NCI-H1930 (cell line): ENCODE measurements around the gene WASF1.
"Not testable (repeated sequence)": the region's sequence is repeated elsewhere in the genome, so short reads cannot be mapped to it uniquely, and the experiment has no call there.

Experiments
- DNase-seq, 2 experiments: peaks; one replicate each; lab custom pipeline; 2025; lab: John Stamatoyannopoulos, UW

WASF1 gene

DNA sequence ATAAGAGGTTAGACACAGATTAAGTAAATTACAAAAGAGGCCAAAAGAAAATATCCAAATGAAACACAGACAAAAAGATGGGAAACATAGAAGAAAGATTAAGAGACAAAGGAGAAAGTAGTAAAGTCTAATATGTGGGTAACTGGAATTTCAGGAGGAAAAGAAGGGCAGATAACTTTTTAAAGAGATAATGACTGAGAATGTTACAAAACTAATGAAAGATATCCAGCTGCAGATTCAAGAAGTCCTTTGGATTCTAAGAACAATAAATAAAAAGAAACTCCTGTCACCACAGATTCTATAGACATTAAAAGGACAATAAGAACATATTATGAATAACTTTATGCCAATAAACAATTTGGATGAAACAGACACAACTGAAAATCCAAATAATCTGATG lies 90.1 kb downstream of the WASF1 start:
- no peak for DNase-seq

DNA sequence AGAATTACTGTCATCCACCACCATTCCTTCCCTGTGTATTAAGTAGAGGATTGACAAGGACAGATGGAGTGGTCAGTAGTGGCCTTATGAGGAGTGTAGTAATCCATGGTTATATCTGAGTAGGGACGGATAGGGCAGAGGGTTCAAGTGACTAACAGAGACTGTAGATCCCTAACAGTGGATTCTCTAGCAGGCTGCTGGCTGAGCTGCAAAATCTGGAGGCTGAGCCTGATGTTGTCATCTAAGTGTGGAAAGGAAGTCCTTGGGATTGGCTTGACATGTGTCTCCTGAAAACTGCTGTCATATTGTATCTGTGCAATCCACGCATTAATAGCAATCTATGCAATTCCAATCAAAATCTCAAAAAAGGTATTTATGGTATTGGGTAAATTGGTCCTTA lies 94.2 kb downstream of the WASF1 start:
- no peak for DNase-seq

DNA sequence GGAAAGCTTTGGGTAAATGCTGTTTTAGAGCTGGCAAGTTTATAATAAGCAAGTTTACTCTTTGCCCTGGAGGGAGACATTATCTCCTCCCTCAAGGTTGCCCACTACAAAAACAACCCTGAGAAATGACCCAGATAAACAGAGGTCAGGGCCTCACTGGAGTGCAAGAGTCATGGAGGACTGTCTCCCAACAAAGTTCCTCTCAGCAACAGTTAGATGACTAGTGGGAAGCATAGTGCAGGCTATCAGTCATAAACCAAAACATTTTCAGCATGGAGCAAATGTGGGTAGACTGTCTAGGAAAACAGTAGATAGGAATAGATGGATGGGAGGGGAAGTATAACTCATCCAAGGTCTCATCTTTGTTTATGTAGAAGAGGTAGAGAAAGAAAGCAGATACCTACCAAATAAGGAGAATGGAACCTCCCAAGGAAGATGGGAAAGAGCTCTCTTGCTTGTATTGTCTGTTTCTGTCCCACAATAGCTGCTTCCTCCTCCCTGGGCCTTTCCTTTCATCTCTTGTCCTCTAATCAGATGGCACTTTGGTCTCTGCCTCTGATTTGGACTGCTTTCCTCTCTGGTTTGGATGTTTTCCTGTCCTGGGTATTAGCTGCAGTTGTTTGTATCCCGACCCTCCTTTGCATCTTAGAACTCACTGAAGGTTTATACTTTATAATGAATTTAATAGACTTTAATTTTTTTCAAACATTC lies 95.4 kb downstream of the WASF1 start:
- DNase-seq = no peak

DNA sequence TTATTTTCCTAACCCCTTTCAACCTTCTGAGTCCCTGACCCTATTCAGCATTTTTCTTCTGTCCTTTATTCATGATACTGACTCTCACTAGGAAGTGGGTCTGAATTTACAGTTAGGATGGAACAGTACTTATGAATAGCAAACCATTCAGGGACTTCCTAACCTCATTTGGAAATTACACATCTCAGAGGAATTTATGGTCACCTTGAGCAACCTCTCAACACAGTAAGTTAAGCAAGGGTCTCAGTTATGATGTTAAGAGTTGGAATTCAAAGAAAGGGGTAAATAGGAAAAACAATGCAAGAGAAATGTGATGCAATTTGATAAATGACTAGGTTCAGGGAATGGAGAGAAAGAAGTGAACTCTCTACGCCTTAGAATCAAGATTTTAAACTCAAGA lies 104.1 kb downstream of the WASF1 start:
- DNase-seq = no peak

DNA sequence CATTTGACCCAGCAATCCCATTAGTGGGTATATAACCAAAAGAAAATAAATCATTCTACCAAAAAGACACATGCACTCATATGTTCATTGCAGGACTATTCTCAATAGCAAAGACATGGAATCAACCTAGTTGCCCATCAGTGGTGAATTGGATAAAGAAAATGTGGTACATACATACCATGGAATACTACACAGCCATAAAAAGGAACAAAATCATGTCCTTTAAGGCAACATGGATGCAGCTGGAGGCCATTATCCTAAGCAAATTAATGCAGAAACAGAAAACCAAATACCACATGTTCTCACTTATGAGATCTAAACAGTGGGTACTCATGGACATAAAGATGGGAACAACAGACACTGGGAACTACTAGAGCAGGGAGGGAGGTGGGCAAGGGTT lies 106.0 kb downstream of the WASF1 start:
- DNase-seq = not testable (repeated sequence)

DNA sequence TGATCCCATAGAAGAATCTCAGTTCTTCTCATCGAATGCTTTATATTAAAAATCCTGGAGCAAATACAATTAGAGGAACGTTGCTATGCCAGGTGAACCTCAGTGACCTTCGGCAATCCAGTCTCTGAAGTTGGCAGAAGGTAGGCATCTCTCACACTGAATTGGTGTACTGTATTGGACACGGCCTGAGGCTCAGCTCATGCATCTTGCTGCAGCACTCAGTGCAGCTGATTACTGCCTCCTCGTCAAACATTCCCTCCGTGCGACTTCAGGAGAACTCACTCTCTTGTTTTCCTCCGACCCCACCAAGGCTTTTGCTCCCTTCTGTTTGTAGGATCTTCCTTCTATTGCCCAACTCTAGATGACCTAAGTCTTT lies 110.9 kb downstream of the WASF1 start:
- no peak for DNase-seq

DNA sequence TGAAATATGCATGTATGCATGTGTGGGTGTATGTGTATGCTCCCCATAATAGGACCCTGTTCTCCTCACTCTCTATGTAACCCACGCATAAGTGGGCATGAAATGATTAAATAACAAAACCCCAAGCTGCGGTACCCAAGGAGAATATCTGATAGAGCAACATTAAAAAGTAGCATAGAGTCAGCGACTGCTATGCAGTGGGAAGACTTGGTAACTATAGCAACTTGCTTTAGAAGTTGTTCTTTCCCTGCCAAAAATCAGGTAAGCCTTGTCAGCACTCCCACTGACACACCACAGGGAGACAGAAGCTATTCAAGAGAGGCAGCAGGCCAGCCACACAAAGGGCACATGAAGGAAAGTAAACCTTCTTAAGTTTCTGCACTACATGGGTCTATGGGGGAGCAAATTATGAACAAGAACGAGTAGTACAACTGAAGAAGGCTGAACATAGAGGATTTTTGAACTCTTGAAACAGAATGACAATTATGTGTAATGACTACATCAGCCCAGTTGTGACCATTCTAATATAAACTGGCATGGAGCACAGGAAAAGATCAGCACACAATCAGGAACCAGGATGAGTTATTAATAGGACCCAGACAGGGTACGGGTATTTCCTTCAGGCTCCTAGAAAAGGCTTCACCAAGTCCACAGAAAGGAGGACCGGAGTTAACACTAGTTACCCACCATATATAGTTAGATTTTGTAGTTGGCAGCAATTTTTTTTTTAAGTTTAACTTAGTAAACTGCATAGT lies 111.5 kb downstream of the WASF1 start:
- no peak for DNase-seq

DNA sequence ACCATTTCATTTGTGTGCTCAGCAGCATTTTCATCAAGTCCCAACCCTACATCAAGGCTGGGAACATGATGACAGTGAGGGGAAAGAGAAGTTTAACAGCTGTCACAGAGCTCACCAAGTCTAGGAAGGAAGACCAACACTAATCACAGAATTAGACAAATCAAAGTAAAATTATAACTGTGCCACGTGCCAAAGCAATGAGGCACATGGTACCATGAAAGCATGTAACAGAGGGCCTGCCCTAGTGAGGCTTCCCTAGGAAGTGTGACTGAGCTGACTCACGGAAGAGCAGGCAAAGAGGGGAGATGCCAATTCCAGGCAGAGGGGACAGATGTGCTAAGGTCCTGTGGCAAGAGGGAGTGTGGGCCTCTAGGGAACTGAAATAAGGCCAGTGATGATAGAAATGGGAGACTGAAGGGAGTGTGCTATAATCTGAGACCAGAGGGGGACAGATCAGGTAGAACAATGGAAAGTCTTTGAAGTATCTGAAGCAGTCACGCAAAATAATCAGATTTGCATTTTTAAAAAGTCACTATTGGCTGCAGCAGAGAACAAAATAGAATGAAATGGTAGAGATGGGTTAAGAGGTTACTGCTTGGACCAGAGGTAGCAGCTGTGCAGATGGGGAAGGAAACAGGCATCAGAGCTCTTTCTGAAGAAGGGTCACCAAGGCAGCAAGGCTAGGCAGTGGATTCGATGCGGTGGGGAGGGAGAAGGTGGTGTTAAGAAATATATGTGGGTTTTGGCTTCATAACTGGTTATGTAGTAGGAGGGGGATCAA lies 114.5 kb downstream of the WASF1 start:
- DNase-seq = no peak

DNA sequence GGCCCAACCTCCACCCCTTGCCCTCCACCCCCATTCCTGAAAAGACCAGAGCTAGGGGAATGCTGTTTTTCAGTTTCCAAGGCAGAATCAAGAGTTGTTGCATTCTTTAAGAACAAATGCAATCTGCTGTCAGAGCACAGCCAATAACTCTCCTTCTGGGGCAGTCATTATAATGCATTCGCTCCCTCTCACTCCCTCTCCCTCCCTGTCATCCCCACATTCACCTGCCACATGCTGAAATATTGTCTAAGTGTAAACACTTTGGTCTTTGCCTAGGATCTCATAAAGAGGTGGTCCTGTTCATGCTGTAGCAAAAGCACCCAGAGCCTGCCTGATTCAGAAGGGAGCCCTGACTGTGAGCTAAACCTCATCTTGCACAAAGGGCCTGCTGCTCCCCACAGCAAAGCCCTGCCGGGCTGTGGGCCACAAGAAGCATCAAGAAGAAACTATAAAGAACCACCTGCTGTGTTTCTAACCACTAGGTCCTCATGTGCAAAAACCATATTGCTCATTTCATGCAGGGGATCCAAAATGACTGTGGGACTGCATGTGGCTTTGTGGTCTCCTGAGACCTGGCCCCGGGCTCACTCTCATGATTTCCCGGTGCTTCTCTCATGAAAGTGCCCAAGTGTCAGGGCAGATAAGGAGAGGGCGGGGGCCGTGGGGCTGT lies 115.7 kb downstream of the WASF1 start:
- no peak for DNase-seq

DNA sequence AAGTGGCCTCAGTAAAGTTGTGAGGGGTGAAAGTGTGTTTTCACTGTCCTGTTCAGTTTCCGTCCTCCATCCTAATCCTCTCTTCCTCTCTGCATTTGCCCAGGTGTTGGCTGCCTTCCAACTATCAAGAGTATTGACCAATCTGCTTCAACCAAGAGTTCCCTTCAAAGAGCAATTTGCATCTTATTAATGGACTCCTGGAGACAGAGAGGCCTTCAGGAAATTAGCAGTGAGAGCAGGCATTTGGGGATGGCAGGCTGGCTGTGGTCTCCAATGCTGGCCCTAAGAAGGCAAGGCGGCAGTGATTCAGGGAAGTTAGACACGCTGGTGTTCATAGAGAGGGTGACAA lies 124.1 kb downstream of the WASF1 start:
- DNase-seq = no peak

DNA sequence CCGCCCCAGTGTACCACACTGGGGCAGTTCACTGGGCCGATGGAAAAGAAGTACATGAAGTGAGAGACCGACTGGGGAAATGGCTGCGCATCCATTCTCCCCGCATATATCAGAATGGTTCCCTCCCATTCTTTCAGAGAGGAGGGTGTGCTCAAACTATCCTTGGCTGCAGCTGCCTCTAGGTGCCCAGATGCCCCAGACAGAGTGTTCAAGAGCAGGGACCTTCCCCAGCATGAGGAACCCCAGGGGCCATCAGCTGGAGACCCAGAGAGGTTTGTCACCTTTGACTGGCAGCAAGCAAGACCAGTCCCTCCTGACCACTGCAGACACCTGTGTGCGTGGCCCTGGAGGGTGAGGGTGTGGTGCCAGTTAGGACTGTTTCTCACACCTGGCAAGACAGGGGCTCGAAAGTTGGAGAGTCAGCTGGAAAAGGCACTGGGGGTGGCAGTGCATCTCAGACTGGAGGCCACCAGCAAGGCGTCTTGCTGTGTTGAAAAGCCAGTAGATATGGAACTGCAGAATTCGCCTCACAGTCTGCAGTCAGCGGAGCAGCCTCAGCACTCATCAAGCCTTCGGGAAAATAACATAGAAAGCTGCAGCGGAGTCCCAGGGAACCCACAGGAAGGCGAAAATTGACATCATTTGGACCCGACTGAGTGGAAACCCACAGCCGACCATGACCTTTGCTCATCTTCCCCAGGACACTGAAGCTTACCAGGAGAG lies 124.6 kb downstream of the WASF1 start:
- DNase-seq = no peak

DNA sequence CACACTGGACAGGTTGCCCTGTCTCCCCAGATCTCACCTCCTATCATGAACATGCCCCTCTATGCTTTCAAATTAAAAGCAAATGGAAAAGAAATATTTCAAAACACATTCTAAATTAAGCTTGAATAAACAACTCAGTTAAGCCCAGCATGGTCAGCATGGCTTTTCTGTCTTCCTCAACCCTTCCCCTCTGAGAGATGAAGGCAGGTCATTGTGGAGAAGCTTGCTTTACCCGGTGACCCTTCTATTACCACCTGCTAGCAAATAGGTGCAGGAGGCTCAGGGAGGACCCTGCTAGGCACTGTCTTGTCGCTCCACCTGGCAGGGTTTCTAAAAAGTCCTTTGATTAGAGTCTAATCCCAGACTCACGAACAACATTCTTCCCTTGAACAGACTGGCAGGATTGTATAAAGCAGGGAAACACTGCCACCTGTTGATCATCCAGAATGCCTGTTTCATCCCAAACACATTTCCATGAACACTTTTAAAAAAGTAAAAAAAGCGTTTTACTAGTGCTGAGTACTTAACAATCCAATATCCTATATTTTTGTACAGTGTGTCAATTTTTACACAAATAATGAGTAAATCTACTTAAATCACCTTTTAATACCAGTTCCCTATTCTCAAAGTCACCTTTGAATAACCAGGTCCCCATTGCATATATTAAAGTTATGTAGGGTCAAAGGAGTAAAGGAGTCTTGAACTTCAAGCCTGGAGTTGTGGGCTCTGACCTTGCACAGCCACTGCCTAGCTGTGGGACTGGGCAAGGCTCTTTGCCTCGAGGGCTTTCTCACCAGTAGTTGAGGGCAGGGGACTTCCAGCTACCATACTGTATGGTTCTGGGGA lies 125.9 kb downstream of the WASF1 start:
- no peak for DNase-seq

DNA sequence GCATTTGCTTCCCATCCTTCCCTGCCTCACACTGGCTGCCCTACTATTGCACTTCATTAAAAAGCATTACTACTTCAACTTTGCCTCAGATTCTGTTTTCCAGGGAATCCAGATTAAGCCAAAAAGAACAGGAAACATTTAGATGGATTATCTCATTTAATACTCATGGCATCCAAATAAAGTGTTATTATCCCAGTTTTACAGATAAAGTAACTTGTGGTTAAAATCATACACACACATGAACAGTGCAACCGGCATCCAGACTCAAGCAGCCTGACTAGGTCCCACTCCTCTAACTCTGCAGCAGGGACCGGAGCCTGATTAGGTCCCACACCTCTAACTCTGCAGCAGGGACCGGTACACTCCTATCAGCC lies 129.0 kb downstream of the WASF1 start:
- DNase-seq = no peak
